ENCODE measurements around the gene MSH5. TPM values are rescaled to one million over a fixed set of nuclear protein-coding genes. Genes with fewer than 3 reads are reported as not detected.
A peak's percentile ranks its signal among the peaks of the same experiment; 100 is the strongest.

The MSH5 gene
- total RNA-seq, 1 donor from 2014 or later, result 18.4 TPM

DNA sequence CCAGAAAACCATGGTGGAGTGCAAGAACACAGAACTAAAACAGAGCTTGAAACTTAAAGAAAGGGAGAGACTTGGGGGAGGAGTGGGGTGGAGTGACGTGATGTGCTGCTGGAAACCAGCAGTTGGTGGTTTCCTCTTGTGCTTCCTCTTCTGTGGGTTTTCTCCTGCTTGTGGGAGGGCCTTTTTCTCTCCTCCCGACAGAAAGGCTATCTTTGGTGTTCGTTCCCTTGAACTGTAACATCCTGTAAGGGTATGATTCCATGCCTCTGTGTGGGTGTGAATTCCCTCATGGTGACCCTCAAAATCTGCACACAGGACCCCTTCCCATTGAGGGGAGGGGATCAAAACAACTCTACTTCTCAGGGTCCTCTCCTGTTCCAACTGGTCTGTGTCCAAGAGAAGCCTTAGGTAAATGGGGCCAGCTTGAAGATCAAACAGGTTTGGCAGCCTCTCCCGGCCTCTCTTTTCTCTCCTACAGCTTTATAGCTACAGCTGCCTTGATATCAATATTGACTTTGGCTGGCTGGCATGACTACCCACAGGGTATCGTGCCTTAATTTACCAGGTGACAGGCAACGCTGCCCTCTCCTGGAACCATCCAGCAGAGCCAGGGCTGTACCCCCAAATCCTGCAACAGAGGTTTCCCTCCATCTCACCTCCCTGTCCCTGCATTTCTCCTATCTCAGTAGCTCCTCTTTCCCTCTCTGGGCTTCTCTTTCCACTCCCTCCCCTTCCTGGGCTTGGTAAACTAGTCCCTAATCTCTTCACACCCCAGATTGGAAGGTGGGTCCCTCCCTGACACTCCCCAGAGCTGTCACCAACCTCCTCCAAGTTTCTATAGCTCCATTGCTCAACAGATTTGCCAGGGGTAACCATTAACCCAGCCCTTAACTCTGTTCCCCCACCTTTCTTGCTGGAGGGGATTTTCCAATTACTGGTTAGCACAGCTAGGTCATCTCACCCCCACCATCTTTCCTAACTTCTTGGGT lies 1.5 kb upstream of the MSH5 start:
- peak overlapping the region; percentile 46 for H3K4me3 Mint-ChIP-seq (ENCODE audit: unreplicated experiment)

GRCh38 chr6:31740397-31741223 lies 805 bp downstream of the MSH5 start:
- Mint-ChIP-seq H3K4me3 (ENCODE audit: unreplicated experiment) (peak overlapping the region; percentile 97), H3K36me3 (ENCODE audit: unreplicated experiment) (no peaks in the 10 kb centered on the region), H3K9me3 (ENCODE audit: unreplicated experiment) (no peaks in the 10 kb centered on the region), H3K27me3 (ENCODE audit: unreplicated experiment) (no peaks in the 10 kb centered on the region), H3K4me1 (ENCODE audit: unreplicated experiment) (peaks cover 37% of the 10 kb centered on the region), H3K27ac (ENCODE audit: unreplicated experiment) (peak overlapping the region; percentile 96)
- TF ChIP-seq CTCF (IDR thresholded peaks at IDR 0.05), result no peak
- no peak for DNase-seq (ENCODE audit: extremely low spot score, unreplicated experiment)

More for the DNA sequence above, 1.5 kb upstream of the MSH5 start:
- H3K27ac Mint-ChIP-seq (ENCODE audit: unreplicated experiment), result peak overlapping the region; percentile 96
- H3K9me3 Mint-ChIP-seq (ENCODE audit: unreplicated experiment), result no peaks in the 10 kb centered on the region
- peak; percentile 35 for TF ChIP-seq CTCF (IDR thresholded peaks at IDR 0.05)
- no peak for DNase-seq (ENCODE audit: extremely low spot score, unreplicated experiment)
- no peaks in the 10 kb centered on the region for H3K27me3 Mint-ChIP-seq (ENCODE audit: unreplicated experiment)
- peaks cover 7% of the 10 kb centered on the region for H3K36me3 Mint-ChIP-seq (ENCODE audit: unreplicated experiment)
- peaks cover 52% of the 10 kb centered on the region for H3K4me1 Mint-ChIP-seq (ENCODE audit: unreplicated experiment)

DNA sequence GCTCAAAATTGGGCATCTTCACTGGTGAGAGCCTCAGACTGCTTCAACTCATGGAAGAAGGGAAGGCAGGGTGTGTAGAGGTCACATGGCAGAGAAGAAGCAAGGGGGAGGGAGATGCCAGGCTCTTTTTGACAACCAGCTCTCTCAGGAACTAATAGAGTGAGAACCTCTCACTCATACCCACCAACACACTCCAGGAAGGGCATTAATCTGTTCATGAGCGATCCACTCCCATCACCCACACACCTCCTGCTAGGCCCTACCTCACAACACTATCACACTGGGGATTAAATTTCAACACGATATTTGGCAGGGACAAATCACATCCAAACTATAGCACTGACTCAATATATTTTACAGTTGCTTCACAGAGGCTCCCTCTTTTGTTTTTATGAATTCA lies 2.0 kb downstream of the MSH5 start:
- TF ChIP-seq CTCF (IDR thresholded peaks at IDR 0.05), result no peak
- no peak for DNase-seq (ENCODE audit: extremely low spot score, unreplicated experiment)
- Mint-ChIP-seq H3K27me3 (ENCODE audit: unreplicated experiment) (no peaks in the 10 kb centered on the region), H3K27ac (ENCODE audit: unreplicated experiment) (no peak overlapping the region), H3K4me1 (ENCODE audit: unreplicated experiment) (peaks cover 33% of the 10 kb centered on the region), H3K9me3 (ENCODE audit: unreplicated experiment) (no peaks in the 10 kb centered on the region), H3K36me3 (ENCODE audit: unreplicated experiment) (no peaks in the 10 kb centered on the region), H3K4me3 (ENCODE audit: unreplicated experiment) (no peak overlapping the region)

GRCh38 chr6:31742894-31743293 lies 3.1 kb downstream of the MSH5 start:
- H3K27me3 Mint-ChIP-seq (ENCODE audit: unreplicated experiment), result no peaks in the 10 kb centered on the region
- no peak for DNase-seq (ENCODE audit: extremely low spot score, unreplicated experiment)
- H3K36me3 Mint-ChIP-seq (ENCODE audit: unreplicated experiment), result no peaks in the 10 kb centered on the region
- H3K27ac Mint-ChIP-seq (ENCODE audit: unreplicated experiment), result no peak overlapping the region
- peaks cover 25% of the 10 kb centered on the region for H3K4me1 Mint-ChIP-seq (ENCODE audit: unreplicated experiment)
- H3K9me3 Mint-ChIP-seq (ENCODE audit: unreplicated experiment), result no peaks in the 10 kb centered on the region
- no peak overlapping the region for H3K4me3 Mint-ChIP-seq (ENCODE audit: unreplicated experiment)
- TF ChIP-seq CTCF (IDR thresholded peaks at IDR 0.05), result no peak

DNA sequence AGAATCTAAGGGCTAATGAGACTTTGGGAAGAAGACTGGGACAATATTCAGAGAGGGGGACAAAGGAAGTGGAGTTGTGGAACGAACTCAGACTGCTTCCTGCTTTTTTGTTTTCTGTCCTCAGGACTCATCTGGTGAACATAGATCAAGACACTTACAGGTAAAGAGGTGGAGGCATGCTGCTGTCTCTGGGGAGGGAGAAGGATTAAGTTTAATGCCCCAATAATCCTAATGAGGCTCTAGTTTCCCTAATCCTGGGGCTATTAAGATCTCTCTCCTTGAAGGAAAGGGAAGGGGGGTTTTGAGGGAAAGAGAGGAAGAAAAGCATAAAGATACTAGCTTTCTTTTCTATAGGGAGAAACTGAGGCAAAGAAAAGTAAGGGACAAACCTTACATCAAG lies 4.6 kb downstream of the MSH5 start:
- no peaks in the 10 kb centered on the region for H3K9me3 Mint-ChIP-seq (ENCODE audit: unreplicated experiment)
- DNase-seq (ENCODE audit: extremely low spot score, unreplicated experiment), result no peak
- peaks cover 12% of the 10 kb centered on the region for H3K4me1 Mint-ChIP-seq (ENCODE audit: unreplicated experiment)
- H3K36me3 Mint-ChIP-seq (ENCODE audit: unreplicated experiment), result no peaks in the 10 kb centered on the region
- no peaks in the 10 kb centered on the region for H3K27me3 Mint-ChIP-seq (ENCODE audit: unreplicated experiment)
- H3K4me3 Mint-ChIP-seq (ENCODE audit: unreplicated experiment), result no peak overlapping the region
- no peak overlapping the region for H3K27ac Mint-ChIP-seq (ENCODE audit: unreplicated experiment)
- TF ChIP-seq CTCF (IDR thresholded peaks at IDR 0.05), result no peak

Measured in osteocyte (in vitro differentiated cells).